ENCODE measurements around the gene INTS2.
"Not testable (repeated sequence)": the region's sequence is repeated elsewhere in the genome, so short reads cannot be mapped to it uniquely, and the experiment has no call there.

Gene INTS2

DNA sequence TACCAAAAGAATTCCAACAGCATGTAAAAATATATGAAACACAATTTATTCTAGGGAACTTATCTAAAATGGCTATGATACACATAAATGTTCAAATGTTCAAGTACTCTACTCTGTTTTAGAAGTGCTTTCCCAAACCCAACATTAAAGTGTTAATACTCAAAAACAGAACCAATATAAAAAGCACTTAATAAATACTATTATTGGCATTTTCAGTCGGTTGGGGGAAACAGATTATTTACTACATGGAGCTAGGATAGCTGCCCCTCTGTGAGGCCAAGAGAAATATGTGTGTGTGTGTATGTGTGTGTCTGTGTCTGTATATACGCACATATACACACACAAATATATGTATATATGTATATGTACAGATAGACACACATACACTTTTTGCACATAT lies 32.4 kb downstream of the INTS2 start:
- DNase-seq: no peak

GRCh38 chr17:61894310-61894709 lies 33.5 kb downstream of the INTS2 start:
- DNase-seq: not testable (repeated sequence)

DNA sequence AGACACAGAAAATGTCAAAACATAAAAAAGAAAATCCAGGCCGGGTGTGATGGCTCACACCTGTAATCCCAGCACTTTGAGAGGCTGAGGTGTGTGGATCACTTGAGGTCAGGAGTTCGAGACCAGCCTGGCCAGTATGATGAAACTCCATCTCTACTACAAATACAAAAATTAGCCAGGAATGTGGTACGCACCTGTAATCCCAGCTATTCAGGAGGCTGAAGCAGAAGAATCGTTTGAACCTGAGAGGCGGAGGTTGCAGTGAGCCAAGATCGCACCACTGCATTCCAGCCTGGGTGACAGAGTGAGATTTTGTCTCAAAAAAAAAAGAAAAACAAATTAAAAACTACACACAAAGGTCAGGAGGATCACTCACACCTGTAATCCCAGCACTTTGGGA lies 40.0 kb downstream of the INTS2 start:
- not testable (repeated sequence) for DNase-seq

GRCh38 chr17:61885865-61886264 lies 41.9 kb downstream of the INTS2 start:
- not testable (repeated sequence) for DNase-seq

DNA sequence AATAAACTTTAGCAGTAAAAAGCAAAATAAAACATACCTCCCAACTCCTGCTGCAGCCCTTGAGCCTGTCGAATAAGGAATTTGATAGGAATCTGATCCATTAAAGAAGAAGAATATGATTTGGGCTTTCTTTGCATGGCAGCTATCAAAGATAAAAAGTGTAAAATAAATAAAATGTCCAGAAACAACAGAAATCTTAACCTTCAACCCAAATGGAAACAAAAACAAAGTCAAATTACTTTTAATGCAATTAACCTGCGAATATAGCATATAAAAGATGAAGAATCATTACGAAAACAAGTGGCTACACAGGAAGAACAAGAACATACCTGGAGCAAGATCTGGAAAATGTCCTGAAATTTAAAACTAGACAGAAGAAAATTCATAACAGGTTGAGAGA lies 42.9 kb downstream of the INTS2 start:
- DNase-seq: no peak

- no peak for DNase-seq
These were observed 47.1 kb downstream of the INTS2 start for GRCh38 chr17:61880589-61881102.

- no peak for DNase-seq
These were observed 48.7 kb downstream of the INTS2 start for GRCh38 chr17:61878984-61879612.

DNA sequence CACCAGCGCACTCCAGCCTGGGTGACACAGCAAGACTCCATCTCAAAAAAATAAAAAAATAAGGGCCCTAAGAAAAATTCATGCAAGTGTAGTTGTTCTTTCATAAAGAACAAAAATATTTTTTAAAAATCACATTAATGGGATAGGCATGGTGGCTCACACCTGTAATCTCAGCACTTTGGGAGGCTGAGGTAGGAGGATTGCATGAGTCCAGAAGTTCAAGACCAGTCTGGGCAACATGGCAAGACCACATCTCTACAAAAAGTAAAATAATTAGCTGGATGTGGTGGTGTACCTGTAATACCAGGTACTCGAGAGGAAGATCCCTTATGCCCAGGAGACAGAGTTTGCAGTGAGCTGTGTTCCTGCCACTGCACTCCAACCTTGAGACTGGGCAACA lies 49.3 kb downstream of the INTS2 start:
- no peak for DNase-seq

DNA sequence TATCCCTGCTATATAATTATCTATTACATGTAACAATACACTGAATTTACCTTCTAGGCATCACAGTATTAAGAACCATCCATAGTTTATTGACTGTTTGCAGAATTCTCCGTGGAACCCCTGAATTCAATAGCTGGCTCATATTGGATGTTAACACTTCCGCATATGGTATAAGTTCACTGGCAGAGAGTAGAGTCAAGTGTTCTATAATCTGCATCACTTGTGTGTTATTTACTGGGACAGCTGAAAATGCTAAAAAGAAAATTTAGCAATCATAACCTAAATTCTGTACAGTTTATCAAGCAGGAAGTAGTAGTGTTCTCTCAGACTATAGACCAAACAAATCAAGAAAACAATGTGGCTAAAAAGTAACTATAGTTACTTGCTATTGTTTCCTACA lies 49.9 kb downstream of the INTS2 start:
- no peak for DNase-seq

DNA sequence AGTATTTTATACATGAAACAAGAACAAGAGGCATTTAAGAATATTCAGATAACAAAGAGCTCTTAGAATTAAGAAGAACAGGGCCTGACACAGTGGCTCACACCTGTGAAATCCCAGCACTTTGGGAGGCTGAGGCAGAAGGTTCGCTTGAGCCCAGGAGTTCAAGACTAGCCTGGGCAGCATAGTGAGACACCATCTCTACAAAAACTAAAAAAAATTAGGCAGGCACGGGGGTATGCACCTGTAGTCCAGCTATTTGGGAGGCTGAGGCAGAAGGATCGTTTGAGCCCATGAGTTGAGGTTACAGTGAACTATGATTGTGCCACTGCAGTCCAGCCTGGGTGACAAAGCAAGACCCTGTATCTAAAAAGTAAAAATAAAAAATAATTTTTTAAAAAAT lies 52.0 kb downstream of the INTS2 start:
- DNase-seq: no peak

- no peak for DNase-seq
These were observed 52.5 kb downstream of the INTS2 start for GRCh38 chr17:61875285-61875684.

DNA sequence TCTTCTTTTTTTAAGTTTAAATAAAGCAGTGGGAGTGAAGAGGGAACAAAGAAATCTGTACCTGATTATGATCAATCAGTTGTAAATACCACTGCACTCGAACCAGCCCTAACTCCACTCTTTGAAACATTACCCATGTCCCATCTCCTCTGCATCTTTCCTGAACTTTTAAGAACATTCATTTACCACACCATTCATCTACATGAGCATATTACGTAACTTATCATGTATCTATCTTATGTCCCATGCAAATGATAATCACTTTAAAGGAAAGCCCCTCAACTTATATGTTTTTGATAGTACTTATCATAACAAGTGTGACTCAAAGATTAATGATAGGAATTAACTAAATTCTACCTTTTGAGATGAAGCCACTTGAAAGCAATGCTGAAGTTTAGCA lies 53.7 kb downstream of the INTS2 start:
- no peak for DNase-seq

GRCh38 chr17:61872099-61872498 lies 55.7 kb downstream of the INTS2 start:
- DNase-seq: no peak

- DNase-seq: no peak
These were observed 58.6 kb downstream of the INTS2 start for GRCh38 chr17:61869138-61869537.

- DNase-seq: no peak
These were observed 59.7 kb downstream of the INTS2 start for GRCh38 chr17:61868074-61868473.

GRCh38 chr17:61867033-61867432 lies 60.7 kb downstream of the INTS2 start:
- DNase-seq: no peak

- DNase-seq: no peak
These were observed 64.0 kb downstream of the INTS2 start for GRCh38 chr17:61863801-61864126.

DNA sequence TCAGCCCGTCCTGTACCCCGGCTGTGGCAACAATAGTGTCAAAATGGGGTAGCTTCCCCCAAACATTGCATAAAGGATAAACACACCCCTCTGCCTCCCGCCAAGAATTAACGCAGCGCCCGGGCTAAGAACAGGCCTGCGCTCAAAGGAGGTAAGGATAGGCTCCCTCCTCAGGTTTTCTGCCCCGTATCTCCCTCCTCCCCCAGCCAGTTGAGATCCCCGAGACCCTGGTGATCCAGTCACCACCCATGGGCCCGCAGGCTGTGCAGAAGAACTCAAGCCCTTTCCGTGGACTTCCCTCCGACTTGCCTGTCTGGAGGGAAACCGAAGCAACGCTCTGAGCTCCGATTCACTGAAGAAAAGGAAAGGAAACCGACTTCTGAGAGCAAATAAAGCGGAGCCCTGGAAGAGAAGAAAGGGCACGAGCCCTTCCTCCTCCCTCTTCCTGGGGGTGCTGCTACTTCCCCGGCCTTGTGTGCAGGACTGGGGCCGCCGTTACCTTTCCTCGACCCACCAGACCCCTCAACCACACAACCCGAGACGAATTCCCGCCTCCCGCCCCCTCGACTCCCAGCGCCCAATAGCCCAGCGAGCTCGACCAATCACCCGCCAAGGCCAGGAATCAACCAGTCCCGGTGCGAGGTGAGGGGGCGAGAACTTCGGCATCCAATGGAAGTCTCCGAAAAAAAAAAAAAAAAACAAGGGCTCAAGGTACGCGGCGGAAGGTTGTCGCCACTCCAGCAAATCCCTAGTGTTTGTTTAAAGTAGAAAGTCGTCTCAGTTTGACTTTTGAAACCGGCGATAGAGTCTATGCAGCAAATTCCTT lies 64.6 kb downstream of the INTS2 start, which contains the start of gene BRIP1:
TSS of gene BRIP1 (minus strand) at position 554 of the 826 bp plus-strand sequence. CDS start 1,989 bp downstream, outside the sequence.
- DNase-seq: peak; percentile 76 to 97 (median 84)

GRCh38 chr17:61862105-61862574 lies 65.6 kb downstream of the INTS2 start:
- DNase-seq: no peak

GRCh38 chr17:61860397-61860796 lies 67.4 kb downstream of the INTS2 start:
- DNase-seq: not testable (repeated sequence)

GRCh38 chr17:61856035-61856434 lies 71.7 kb downstream of the INTS2 start:
- no peak for DNase-seq

GRCh38 chr17:61852857-61853256 lies 74.9 kb downstream of the INTS2 start:
- no peak for DNase-seq

GRCh38 chr17:61849674-61850073 lies 78.1 kb downstream of the INTS2 start:
- no peak for DNase-seq

DNA sequence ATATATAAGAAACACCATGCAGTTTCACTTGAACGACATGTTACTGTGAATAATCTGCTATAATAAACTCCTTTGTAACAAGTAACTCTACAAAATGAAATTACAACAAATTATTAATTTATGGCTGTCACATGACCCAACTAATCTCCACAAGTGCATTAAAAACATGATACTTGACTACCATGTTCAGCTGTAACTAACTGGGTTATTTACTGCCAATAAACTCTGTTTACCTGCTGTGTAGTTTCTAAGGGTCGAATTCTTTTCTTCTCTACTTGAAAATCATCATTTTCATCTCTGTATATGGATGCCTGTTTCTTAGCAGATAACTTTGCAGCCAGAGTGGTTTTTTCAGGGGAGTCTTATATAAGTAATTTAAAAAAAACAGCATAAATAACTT lies 78.9 kb downstream of the INTS2 start:
- no peak for DNase-seq

Data from T-helper 2 cell (primary cell).